Testis (tissue), 3 donors: Measurements from ENCODE around the gene TBKBP1. TPM values are rescaled to one million over a fixed set of nuclear protein-coding genes. Genes with fewer than 3 reads are reported as not detected.

Source experiments
- DNase-seq: peaks from one replicate; pipeline ENCODE4 v3.0.0-alpha.2; 2019
- H3K27ac ChIP-seq, 2 donors: fragments of 200-600 bp; sonication (generic); one replicate each; pipeline ENCODE4 v1.5.1; 2019
- H3K27me3 ChIP-seq: fragments of 200-600 bp; sonication (generic); one replicate; pipeline ENCODE4 v1.5.1; 2019
- H3K36me3 ChIP-seq: fragments of 200-600 bp; sonication (generic); one replicate; pipeline ENCODE4 v1.5.1; 2017; ENCODE audit warnings: low read depth; ENCODE audit errors: missing control alignments
- H3K4me1 ChIP-seq: fragments of 200-600 bp; sonication (generic); one replicate; pipeline ENCODE4 v1.5.1; 2019
- H3K4me3 ChIP-seq, 2 donors: fragments of 200-600 bp; sonication (generic); one replicate each; pipeline ENCODE4 v1.5.1; 2017 to 2019
- H3K9me3 ChIP-seq: fragments of 200-600 bp; sonication (generic); one replicate; pipeline ENCODE4 v1.5.1; 2017
- CTCF ChIP-seq, 3 experiments: fragments of 450-650 bp in 2 of 3; fragments of 200-600 bp in 1 of 3; sonication (generic) in 1 of 3; IDR thresholded peaks; one replicate each; pipeline ENCODE4 v1.5.1; 2016 to 2019; ENCODE audit warnings: antibody characterized with exemption in 3 of 3, mild to moderate bottlenecking in 2 of 3, moderate library complexity in 1 of 3
- POLR2A ChIP-seq: fragments of 450-650 bp; IDR thresholded peaks from one replicate; pipeline ENCODE4 v1.6.1; 2017; ENCODE audit warnings: antibody characterized with exemption, mild to moderate bottlenecking, moderate library complexity
- WGBS, 2 donors: methylation state at CpG; one replicate each; pipeline ENCODE4 v1.1.5; 2018; 5-methylcytosine and 5-hydroxymethylcytosine counted together
- intact Hi-C: fragments of 100-400 bp; cut with DNase I; formaldehyde crosslinking; loops from one replicate; pipeline ENCODE4 v1.15.1; 2023; ENCODE audit warnings: low total_unique reads
- polyA plus RNA-seq: library from polyadenylated mRNA; stranded (reverse); fragments of 350-450 nt; fragmentation: Illumina TruSeq; extraction: RNeasy Lipid Tissue Mini Kit (QIAGEN cat#74804); gene quantifications from one replicate; pipeline ENCODE4 v1.2.3, GENCODE V29; 2014; ENCODE audit warnings: low read depth, low replicate concordance; ENCODE audit not compliant: insufficient read depth
- total RNA-seq, 2 donors: library from RNA; depleted of rRNA; stranded (reverse); fragments of >200 nt; gene quantifications; one replicate each; pipeline ENCODE4 v1.2.3, GENCODE V29; 2016

The TBKBP1 gene
- total and polyA plus RNA-seq, 3 donors from 2014 or later: 21.9 to 23.3 (median 23.3) TPM

- H3K36me3 ChIP-seq: no peaks in the 10 kb centered on the region
- H3K4me3 ChIP-seq: no peak overlapping the region
- H3K27me3 ChIP-seq: no peaks in the 10 kb centered on the region
- intact Hi-C loops: no loop called here
- no peak for DNase-seq
- WGBS, 2 donors: 64 to 71% methylated on average over 4 of the region's 4 CpGs
- no peak for TF ChIP-seq CTCF (IDR thresholded peaks at IDR 0.05)
- no peak for TF ChIP-seq POLR2A
- peaks cover 8% of the 10 kb centered on the region for H3K4me1 ChIP-seq
- H3K9me3 ChIP-seq: no peaks in the 10 kb centered on the region
- no peak overlapping the region for H3K27ac ChIP-seq
These were observed 13.3 kb downstream of the TBKBP1 start for GRCh38 chr17:47707056-47707804.

GRCh38 chr17:47707884-47708283 is 13.9 kb downstream of the TBKBP1 start:
- no peaks in the 10 kb centered on the region for H3K9me3 ChIP-seq
- DNase-seq: no peak
- H3K27ac ChIP-seq: no peak overlapping the region
- H3K4me3 ChIP-seq: no peak overlapping the region
- H3K27me3 ChIP-seq: no peaks in the 10 kb centered on the region
- WGBS, 2 donors: 73 to 74% methylated on average over 3 of the region's 3 CpGs
- intact Hi-C loops: no loop called here
- no peaks in the 10 kb centered on the region for H3K36me3 ChIP-seq
- peaks cover 8% of the 10 kb centered on the region for H3K4me1 ChIP-seq
- TF ChIP-seq CTCF (IDR thresholded peaks at IDR 0.05) (no peak), POLR2A (no peak)

- intact Hi-C loops: no loop called here
- WGBS, 2 donors: 46 to 64% methylated on average over 17 to 27 of the region's 31 CpGs
- peak overlapping the region in 1 of 2 donors; percentile 26 for H3K4me3 ChIP-seq
- H3K36me3 ChIP-seq: no peaks in the 10 kb centered on the region
- peaks cover 8% of the 10 kb centered on the region for H3K4me1 ChIP-seq
- TF ChIP-seq POLR2A (no peak), CTCF (IDR thresholded peaks at IDR 0.05) (no peak)
- H3K27ac ChIP-seq: no peak overlapping the region
- H3K9me3 ChIP-seq: no peaks in the 10 kb centered on the region
- no peak for DNase-seq
- H3K27me3 ChIP-seq: no peaks in the 10 kb centered on the region
These were observed 14.4 kb downstream of the TBKBP1 start for GRCh38 chr17:47708312-47708863.

DNA sequence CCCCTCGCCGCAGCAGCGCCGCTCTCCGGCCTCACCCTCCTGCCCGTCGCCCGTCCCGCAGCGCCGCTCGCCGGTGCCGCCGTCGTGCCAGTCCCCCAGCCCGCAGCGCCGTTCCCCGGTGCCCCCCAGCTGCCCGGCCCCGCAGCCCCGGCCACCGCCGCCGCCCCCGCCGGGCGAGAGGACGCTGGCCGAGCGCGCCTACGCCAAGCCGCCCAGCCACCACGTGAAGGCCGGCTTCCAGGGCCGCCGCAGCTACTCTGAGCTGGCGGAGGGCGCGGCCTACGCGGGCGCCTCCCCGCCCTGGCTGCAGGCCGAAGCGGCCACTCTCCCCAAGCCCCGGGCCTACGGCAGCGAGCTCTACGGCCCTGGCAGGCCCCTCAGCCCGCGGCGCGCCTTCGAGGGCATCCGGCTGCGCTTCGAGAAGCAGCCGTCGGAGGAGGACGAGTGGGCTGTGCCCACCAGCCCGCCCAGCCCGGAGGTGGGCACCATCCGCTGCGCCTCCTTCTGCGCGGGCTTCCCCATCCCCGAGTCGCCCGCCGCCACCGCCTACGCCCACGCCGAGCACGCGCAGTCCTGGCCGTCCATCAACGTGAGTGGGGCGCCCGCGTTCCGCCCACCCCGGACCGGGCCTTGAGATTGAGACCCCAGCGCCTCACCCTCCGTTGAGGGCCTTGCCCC is 15.0 kb downstream of the TBKBP1 start:
- no peak for DNase-seq
- Histone ChIP-seq H3K4me1 (peaks cover 8% of the 10 kb centered on the region), H3K9me3 (no peaks in the 10 kb centered on the region), H3K27me3 (no peaks in the 10 kb centered on the region), H3K4me3 (peak overlapping the region; percentile 26 to 41), H3K36me3 (no peaks in the 10 kb centered on the region), H3K27ac (no peak overlapping the region)
- 56 to 90% methylated on average over 2 to 43 of the region's 89 CpGs for WGBS, 2 donors
- intact Hi-C loops: no loop called here
- TF ChIP-seq POLR2A (no peak), CTCF (IDR thresholded peaks at IDR 0.05) (no peak)
